WTC11 (cell line): ENCODE data around the gene WNT11. TPM values are rescaled to one million over a fixed set of nuclear protein-coding genes. Genes with fewer than 3 reads are reported as not detected.

Source experiments
- ATAC-seq: fragments of 200-7000 bp; cut with Tn5 transposase; 2 replicates; pipeline ENCODE4 v1.10.0; 2021; ENCODE audit warnings: mild to moderate bottlenecking, moderate library complexity
- CTCF ChIA-PET: fragments of 300-600 bp; sonication (Branson Sonifier 250); formaldehyde crosslinking; loops from one replicate; lab custom pipeline; 2021; ENCODE audit warnings: antibody characterized with exemption; lab: Charles Lee
- POLR2A ChIA-PET: fragments of 350-600 bp; sonication (Branson Sonifier 250); formaldehyde crosslinking; loops from one replicate; lab custom pipeline; 2021; ENCODE audit warnings: antibody characterized with exemption; lab: Charles Lee
- DNase-seq: peaks from one replicate; pipeline ENCODE4 v3.0.0; 2021; ENCODE audit warnings: low spot score
- H3K27ac Mint-ChIP-seq: 2 replicates; pipeline ENCODE4 v1.8.0; 2021; ENCODE audit warnings: mixed read lengths
- H3K27me3 Mint-ChIP-seq: 2 replicates; pipeline ENCODE4 v1.8.0; 2021; ENCODE audit warnings: low read depth, mild to moderate bottlenecking, moderate library complexity, mixed read lengths
- H3K36me3 Mint-ChIP-seq: 2 replicates; pipeline ENCODE4 v1.8.0; 2021; ENCODE audit warnings: mixed read lengths
- H3K4me1 Mint-ChIP-seq: 2 replicates; pipeline ENCODE4 v1.8.0; 2022; ENCODE audit warnings: mixed read lengths
- H3K4me3 Mint-ChIP-seq: 2 replicates; pipeline ENCODE4 v1.8.0; 2021; ENCODE audit warnings: mild to moderate bottlenecking, moderate library complexity, mixed read lengths
- H3K9me3 Mint-ChIP-seq: 2 replicates; pipeline ENCODE4 v1.8.0; 2021; ENCODE audit warnings: mixed read lengths
- AFF4 ChIP-seq: sonication (generic); formaldehyde crosslinking; IDR thresholded peaks from 2 replicates; pipeline ENCODE4 v1.8.1; 2023; ENCODE audit warnings: mild to moderate bottlenecking, missing genetic modification reagents, borderline replicate concordance
- ARID4B ChIP-seq: sonication (generic); formaldehyde crosslinking; IDR thresholded peaks from 2 replicates; pipeline ENCODE4 v1.8.0; 2023; ENCODE audit warnings: missing genetic modification reagents, mild to moderate bottlenecking, borderline replicate concordance
- ETV6 ChIP-seq: sonication (generic); formaldehyde crosslinking; IDR thresholded peaks from 2 replicates; pipeline ENCODE4 v1.8.1; 2022; ENCODE audit warnings: mild to moderate bottlenecking, missing genetic modification reagents
- FOXJ3 ChIP-seq: sonication (generic); formaldehyde crosslinking; IDR thresholded peaks from 2 replicates; pipeline ENCODE4 v1.9.0; 2021; ENCODE audit warnings: missing genetic modification reagents, mild to moderate bottlenecking, borderline replicate concordance
- GABPB1 ChIP-seq: sonication (generic); formaldehyde crosslinking; IDR thresholded peaks from 2 replicates; pipeline ENCODE4 v1.8.1; 2023; ENCODE audit warnings: mild to moderate bottlenecking, missing genetic modification reagents
- HMGXB4 ChIP-seq: sonication (generic); formaldehyde crosslinking; IDR thresholded peaks from 2 replicates; pipeline ENCODE4 v1.8.1; 2023; ENCODE audit warnings: mild to moderate bottlenecking, moderate library complexity, missing genetic modification reagents
- IRF2 ChIP-seq: sonication (generic); formaldehyde crosslinking; IDR thresholded peaks from 2 replicates; pipeline ENCODE4 v1.8.0; 2022; ENCODE audit warnings: low read depth, missing genetic modification reagents, borderline replicate concordance
- JUN ChIP-seq: sonication (generic); formaldehyde crosslinking; IDR thresholded peaks from 2 replicates; pipeline ENCODE4 v1.8.0; 2023; ENCODE audit warnings: mild to moderate bottlenecking, missing genetic modification reagents
- NFATC4 ChIP-seq: fragments of 250-450 bp; sonication (Bioruptor Pico); IDR thresholded peaks from 2 replicates; pipeline ENCODE4 v1.9.0; 2021; ENCODE audit warnings: mild to moderate bottlenecking
- PRRX2 ChIP-seq: fragments of 250-450 bp; sonication (Bioruptor Pico); IDR thresholded peaks from 2 replicates; pipeline ENCODE4 v1.8.0; 2021; ENCODE audit warnings: mild to moderate bottlenecking
- SMAD3 ChIP-seq: sonication (generic); formaldehyde crosslinking; IDR thresholded peaks from 2 replicates; pipeline ENCODE4 v1.8.0; 2022; ENCODE audit warnings: missing genetic modification reagents, mild to moderate bottlenecking, borderline replicate concordance
- SOX15 ChIP-seq: fragments of 250-450 bp; sonication (Bioruptor Pico); IDR thresholded peaks from 2 replicates; pipeline ENCODE4 v1.9.0; 2021; ENCODE audit warnings: mild to moderate bottlenecking
- TEAD1 ChIP-seq: sonication (generic); formaldehyde crosslinking; IDR thresholded peaks from 2 replicates; pipeline ENCODE4 v1.8.0; 2022; ENCODE audit warnings: mild to moderate bottlenecking, missing genetic modification reagents
- ZBTB21 ChIP-seq: sonication (generic); formaldehyde crosslinking; IDR thresholded peaks from 2 replicates; pipeline ENCODE4 v1.8.1; 2023; ENCODE audit warnings: mild to moderate bottlenecking, missing genetic modification reagents, borderline replicate concordance
- ZNF121 ChIP-seq: sonication (generic); formaldehyde crosslinking; IDR thresholded peaks from 2 replicates; pipeline ENCODE4 v1.8.0; 2023; ENCODE audit warnings: missing genetic modification reagents
- ZNF232 ChIP-seq: sonication (generic); formaldehyde crosslinking; IDR thresholded peaks from 2 replicates; pipeline ENCODE4 v1.8.0; 2022; ENCODE audit warnings: mild to moderate bottlenecking, missing genetic modification reagents
- ZNF396 ChIP-seq: fragments of 250-450 bp; sonication (Bioruptor Pico); IDR thresholded peaks from 2 replicates; pipeline ENCODE4 v1.8.0; 2021; ENCODE audit warnings: mild to moderate bottlenecking, moderate library complexity, borderline replicate concordance
- total RNA-seq: library from RNA; stranded (reverse); gene quantifications from 3 replicates; pipeline ENCODE4 v1.2.3, GENCODE V29; 2021
- TF ChIP-seq, protein P1 (sequence below): sonication (generic); formaldehyde crosslinking; IDR thresholded peaks from 2 replicates; pipeline ENCODE4 v1.8.1; 2022; ENCODE audit warnings: low read depth, mild to moderate bottlenecking, moderate library complexity, missing genetic modification reagents, borderline replicate concordance
- TF ChIP-seq, protein P2 (sequence below): fragments of 250-450 bp; sonication (Bioruptor Pico); IDR thresholded peaks from 2 replicates; pipeline ENCODE4 v1.9.0; 2021; ENCODE audit warnings: moderate library complexity, mild to moderate bottlenecking, inconsistent platforms, borderline replicate concordance

Gene WNT11
- total RNA-seq, 1 experiment from 2014 or later: 0.79 TPM

DNA sequence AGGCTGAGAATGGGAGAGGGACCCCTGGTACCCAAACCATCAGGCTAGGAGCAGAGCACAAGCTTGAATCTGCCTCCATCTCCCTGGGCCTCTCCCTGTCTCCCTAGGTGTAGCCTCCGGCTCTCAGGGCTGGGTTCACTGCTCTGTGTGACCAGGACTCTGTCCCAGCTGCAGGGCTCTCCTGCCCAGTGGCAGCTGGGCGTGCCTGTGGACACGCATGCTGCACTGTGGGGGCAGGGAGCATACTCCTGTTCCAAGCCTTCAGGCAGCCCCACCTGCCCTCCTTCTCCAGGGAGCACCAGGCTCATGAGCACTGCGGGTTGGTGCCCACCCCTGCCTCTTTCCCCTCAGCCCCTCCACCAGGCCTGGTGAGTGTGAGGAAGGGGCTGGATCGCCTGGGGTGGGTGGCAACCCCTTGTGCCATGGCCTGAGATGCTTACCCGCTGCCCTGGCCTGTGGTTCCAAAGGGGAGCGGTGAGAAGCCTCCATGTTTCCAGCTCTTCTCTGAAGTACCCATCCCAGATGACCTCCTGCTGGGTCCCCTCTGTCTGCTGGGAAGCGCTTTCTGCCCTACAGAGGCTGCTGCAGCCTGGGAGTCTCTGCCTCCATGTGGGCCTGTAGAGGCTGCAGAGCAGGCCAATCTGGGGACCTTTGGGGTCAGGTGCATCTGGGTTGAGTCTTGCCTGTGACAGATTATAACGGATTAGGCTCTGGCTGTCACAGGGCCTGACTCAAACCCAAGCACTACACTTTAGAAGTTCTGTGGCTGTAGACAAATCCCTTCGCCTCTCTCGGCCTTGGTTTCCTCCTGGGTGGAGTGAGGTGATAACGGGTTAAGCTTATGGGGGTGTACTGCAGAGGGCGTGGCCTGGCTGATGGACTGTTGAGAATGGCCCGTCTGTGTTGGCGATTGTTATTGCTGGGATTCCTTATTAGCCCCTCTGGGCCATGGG lies 43.7 kb downstream of the WNT11 start (continued):
- TF ChIP-seq HMGXB4 (CRISPR knock-in tag): no peak
- no peak for TF ChIP-seq IRF2 (CRISPR knock-in tag)
- TF ChIP-seq, all 79 proteins: peak for 0

GRCh38 chr11:76161261-76161961 lies 44.9 kb downstream of the WNT11 start:
- Mint-ChIP-seq H3K4me1 (no peaks in the 10 kb centered on the region), H3K27me3 (peaks cover 23% of the 10 kb centered on the region), H3K27ac (no peak overlapping the region), H3K36me3 (no peaks in the 10 kb centered on the region), H3K9me3 (no peaks in the 10 kb centered on the region), H3K4me3 (no peak overlapping the region)
- POLR2A ChIA-PET: no interaction called here
- DNase-seq (no peak), ATAC-seq (no peak)
- CTCF ChIA-PET: interaction anchor here (1.3 kb wide), 1 partner anchor 9 kb away, joined by 16 read pairs; no protein-coding TSS in a partner anchor
- TF ChIP-seq ETV6 (CRISPR knock-in tag) (no peak), IRF2 (CRISPR knock-in tag) (no peak), ARID4B (CRISPR knock-in tag) (no peak), ZNF121 (CRISPR knock-in tag) (no peak), SOX15 (CRISPR knock-in tag) (no peak), FOXJ3 (no peak), GABPB1 (CRISPR knock-in tag) (no peak), TEAD1 (no peak), NFATC4 (CRISPR knock-in tag) (no peak), JUN (CRISPR knock-in tag) (no peak)
- TF ChIP-seq, all 79 proteins: peak for 0

DNA sequence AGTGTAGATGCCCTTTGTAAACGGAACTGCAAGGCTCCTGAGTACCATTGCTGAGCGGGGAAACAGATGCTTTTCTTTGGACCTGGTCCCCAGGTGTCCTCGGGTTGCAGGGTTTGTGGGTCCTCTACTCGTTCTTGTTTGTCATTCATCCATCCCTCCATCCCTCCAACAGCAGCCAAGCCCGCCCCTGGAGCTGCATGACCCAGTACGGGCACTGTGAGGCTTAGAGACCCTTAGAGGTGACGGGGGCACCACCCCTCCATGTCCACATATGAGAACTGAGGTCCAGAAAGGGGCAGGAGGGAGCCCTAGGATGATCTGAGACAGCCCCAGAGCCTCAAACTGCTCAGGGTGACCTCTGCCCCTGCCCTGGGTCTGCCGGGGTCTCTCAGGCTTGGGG lies 45.4 kb downstream of the WNT11 start:
- ChIA-PET POLR2A (no interaction called here), CTCF (interaction anchor here (0.8 to 1.3 kb wide), 2 partner anchors 9 to 48 kb away, joined by 3 to 16 read pairs; no protein-coding TSS in a partner anchor)
- ATAC-seq (no peak), DNase-seq (no peak)
- Mint-ChIP-seq H3K4me1 (no peaks in the 10 kb centered on the region), H3K27ac (no peak overlapping the region), H3K36me3 (no peaks in the 10 kb centered on the region), H3K27me3 (peaks cover 17% of the 10 kb centered on the region), H3K4me3 (no peak overlapping the region), H3K9me3 (no peaks in the 10 kb centered on the region)
- TF ChIP-seq ZNF396 (CRISPR knock-in tag): no peak
- no peak for TF ChIP-seq GABPB1 (CRISPR knock-in tag)
- TF ChIP-seq ZNF232 (CRISPR knock-in tag): no peak
- no peak for TF ChIP-seq JUN (CRISPR knock-in tag)
- no peak for TF ChIP-seq PRRX2 (CRISPR knock-in tag)
- TF ChIP-seq, protein P1, sequence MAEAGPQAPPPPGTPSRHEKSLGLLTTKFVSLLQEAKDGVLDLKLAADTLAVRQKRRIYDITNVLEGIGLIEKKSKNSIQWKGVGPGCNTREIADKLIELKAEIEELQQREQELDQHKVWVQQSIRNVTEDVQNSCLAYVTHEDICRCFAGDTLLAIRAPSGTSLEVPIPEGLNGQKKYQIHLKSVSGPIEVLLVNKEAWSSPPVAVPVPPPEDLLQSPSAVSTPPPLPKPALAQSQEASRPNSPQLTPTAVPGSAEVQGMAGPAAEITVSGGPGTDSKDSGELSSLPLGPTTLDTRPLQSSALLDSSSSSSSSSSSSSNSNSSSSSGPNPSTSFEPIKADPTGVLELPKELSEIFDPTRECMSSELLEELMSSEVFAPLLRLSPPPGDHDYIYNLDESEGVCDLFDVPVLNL (CRISPR knock-in tag): no peak
- no peak for TF ChIP-seq AFF4 (CRISPR knock-in tag)
- TF ChIP-seq, protein P2, sequence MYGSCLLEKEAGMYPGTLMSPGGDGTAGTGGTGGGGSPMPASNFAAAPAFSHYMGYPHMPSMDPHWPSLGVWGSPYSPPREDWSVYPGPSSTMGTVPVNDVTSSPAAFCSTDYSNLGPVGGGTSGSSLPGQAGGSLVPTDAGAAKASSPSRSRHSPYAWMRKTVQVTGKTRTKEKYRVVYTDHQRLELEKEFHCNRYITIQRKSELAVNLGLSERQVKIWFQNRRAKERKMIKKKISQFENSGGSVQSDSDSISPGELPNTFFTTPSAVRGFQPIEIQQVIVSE (CRISPR knock-in tag): no peak
- TF ChIP-seq ZBTB21 (CRISPR knock-in tag): no peak
- TF ChIP-seq SMAD3: no peak
